Measurements from ENCODE around the gene SYT15.

DNA sequence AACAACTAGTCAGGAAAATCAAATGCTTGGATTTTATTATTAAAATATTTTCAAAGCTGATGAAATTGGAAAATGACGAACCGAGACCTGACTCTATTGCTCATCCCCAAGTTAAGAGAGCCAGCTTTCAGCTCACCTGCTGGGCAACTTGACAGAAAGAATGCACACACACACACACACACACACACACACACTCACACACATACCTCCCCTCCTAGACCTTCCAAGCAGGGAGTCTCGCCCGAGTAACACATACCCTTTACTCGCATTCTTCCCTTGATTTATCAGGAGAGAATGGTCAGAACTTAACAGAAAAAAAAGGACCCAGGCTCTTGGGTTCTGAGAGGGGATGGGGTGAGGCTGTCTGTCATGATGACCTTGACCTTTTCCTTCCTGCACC lies 41.6 kb upstream of the SYT15 start:
- TF ChIP-seq, protein P1, sequence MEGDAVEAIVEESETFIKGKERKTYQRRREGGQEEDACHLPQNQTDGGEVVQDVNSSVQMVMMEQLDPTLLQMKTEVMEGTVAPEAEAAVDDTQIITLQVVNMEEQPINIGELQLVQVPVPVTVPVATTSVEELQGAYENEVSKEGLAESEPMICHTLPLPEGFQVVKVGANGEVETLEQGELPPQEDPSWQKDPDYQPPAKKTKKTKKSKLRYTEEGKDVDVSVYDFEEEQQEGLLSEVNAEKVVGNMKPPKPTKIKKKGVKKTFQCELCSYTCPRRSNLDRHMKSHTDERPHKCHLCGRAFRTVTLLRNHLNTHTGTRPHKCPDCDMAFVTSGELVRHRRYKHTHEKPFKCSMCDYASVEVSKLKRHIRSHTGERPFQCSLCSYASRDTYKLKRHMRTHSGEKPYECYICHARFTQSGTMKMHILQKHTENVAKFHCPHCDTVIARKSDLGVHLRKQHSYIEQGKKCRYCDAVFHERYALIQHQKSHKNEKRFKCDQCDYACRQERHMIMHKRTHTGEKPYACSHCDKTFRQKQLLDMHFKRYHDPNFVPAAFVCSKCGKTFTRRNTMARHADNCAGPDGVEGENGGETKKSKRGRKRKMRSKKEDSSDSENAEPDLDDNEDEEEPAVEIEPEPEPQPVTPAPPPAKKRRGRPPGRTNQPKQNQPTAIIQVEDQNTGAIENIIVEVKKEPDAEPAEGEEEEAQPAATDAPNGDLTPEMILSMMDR (IDR thresholded peaks at IDR 0.05; ENCODE audit: insufficient read depth, low read depth, low read length), result no peak
- no peak for TF ChIP-seq EZH2 (IDR thresholded peaks at IDR 0.05; ENCODE audit: insufficient read depth, low read length)

All from astrocyte (in vitro differentiated cells and primary cell).